Fibroblast of villous mesenchyme (primary cell): ENCODE results near the gene TANGO6. TPM values are rescaled to one million over a fixed set of nuclear protein-coding genes. Genes with fewer than 3 reads are reported as not detected.
A peak's percentile ranks its signal among the peaks of the same experiment; 100 is the strongest.

Source experiments
- DNase-seq: peaks from one replicate; pipeline ENCODE4 v3.0.0-alpha.2; 2010; ENCODE audit warnings: low read depth
- H3K4me3 ChIP-seq: 2 replicates; pipeline ENCODE4 v1.5.1; 2011; ENCODE audit warnings: low read depth, mild to moderate bottlenecking, low read length
- CTCF ChIP-seq: IDR thresholded peaks from 2 replicates; pipeline ENCODE4 v1.5.1; 2012; ENCODE audit warnings: low read depth, mild to moderate bottlenecking, low read length; ENCODE audit not compliant: insufficient read depth
- small RNA-seq: library from RNA; depleted of rRNA; stranded (forward); fragments of <200 nt; gene quantifications from one replicate; pipeline ENCODE3, GENCODE V24; 2012
- total RNA-seq: library from RNA; depleted of rRNA; stranded (reverse); fragments of >200 nt; gene quantifications from 2 replicates; pipeline ENCODE4 v1.2.3, GENCODE V29; 2012

The TANGO6 gene
- total RNA-seq, 1 donor, result 37.1 TPM

GRCh38 chr16:69133373-69133954 lies 290.1 kb downstream of the TANGO6 start:
- no peak for TF ChIP-seq CTCF
- no peak for DNase-seq
- peak overlapping the region; percentile 100 for H3K4me3 ChIP-seq

Small RNA genes lying within 50 kb of the gene (small RNA-seq; reads per million reads assigned to genes)
- gene RF00019, result not detected
- not detected for gene RF00066
- gene RNU6-898P, result not detected

Other genes starting within 250 kb of the TANGO6 start
- gene CDH3, start 198.2 kb upstream of the TANGO6 start, total RNA-seq, result 0.32 and 2.2 TPM in 2 replicates
- under 0.01 TPM in 1 of 2 replicates, not detected in the other for gene CDH1, start 106.2 kb upstream of the TANGO6 start, total RNA-seq